Esophagus squamous epithelium (tissue), 5 donors: Measurements from ENCODE around the gene OIT3. TPM values are rescaled to one million over a fixed set of nuclear protein-coding genes. Genes with fewer than 3 reads are reported as not detected.
A peak's percentile ranks its signal among the peaks of the same experiment; 100 is the strongest.

Source experiments
- DNase-seq: peaks from one replicate; lab custom pipeline; 2025; lab: John Stamatoyannopoulos, UW
- H3K27ac ChIP-seq, 4 donors: fragments of 200-600 bp; sonication (generic); one replicate each; pipeline ENCODE4 v1.5.1; 2016 to 2019; ENCODE audit warnings: mild to moderate bottlenecking in 1 of 4
- H3K27me3 ChIP-seq, 4 donors: fragments of 200-600 bp; sonication (generic); 1 replicate in 3 of 4; 2 replicates in 1 of 4; pipeline versions ENCODE4 v1.5.1 to v1.6.0; 2017 to 2021; ENCODE audit warnings: antibody characterized with exemption in 1 of 4
- H3K36me3 ChIP-seq, 3 donors: fragments of 200-600 bp; sonication (generic); one replicate each; pipeline ENCODE4 v1.5.1; 2016 to 2019
- H3K4me1 ChIP-seq, 3 donors: fragments of 200-600 bp; sonication (generic); one replicate each; pipeline ENCODE4 v1.5.1; 2017 to 2019
- H3K4me3 ChIP-seq, 4 donors: fragments of 200-600 bp; sonication (generic); 1 replicate in 3 of 4; 2 replicates in 1 of 4; pipeline ENCODE4 v1.5.1; 2016 to 2019; ENCODE audit warnings: mild to moderate bottlenecking in 2 of 4, moderate library complexity in 1 of 4
- H3K9me3 ChIP-seq, 3 donors: fragments of 200-600 bp; sonication (generic); one replicate each; pipeline ENCODE4 v1.5.1; 2016 to 2019
- POLR2A ChIP-seq, 4 donors: fragments of 450-650 bp; IDR thresholded peaks; one replicate each; pipeline ENCODE4 v1.6.1; 2017; ENCODE audit warnings: antibody characterized with exemption in 4 of 4, mild to moderate bottlenecking in 4 of 4, moderate library complexity in 3 of 4
- WGBS, 2 donors: methylation state at CpG; one replicate each; pipeline ENCODE4 v1.1.5; 2018; 5-methylcytosine and 5-hydroxymethylcytosine counted together
- intact Hi-C: fragments of 100-400 bp; cut with DNase I; formaldehyde crosslinking; loops from one replicate; pipeline ENCODE4 v1.15.0; 2022
- total RNA-seq, 4 donors: library from RNA; depleted of rRNA; stranded (reverse); fragments of >200 nt; gene quantifications; one replicate each; pipeline ENCODE4 v1.1.0, GENCODE V29; 2016
- TF ChIP-seq, protein P1 (sequence below), 6 experiments: fragments of 450-650 bp in 4 of 6; fragments of 200-600 bp in 2 of 6; sonication (generic) in 2 of 6; IDR thresholded peaks; one replicate each; pipeline ENCODE4 v1.5.1; 2016 to 2019; ENCODE audit warnings: antibody characterized with exemption in 6 of 6, mild to moderate bottlenecking in 4 of 6, moderate library complexity in 4 of 6
- donor health status: DM: yes; HTN: yes; CAD: no.

OIT3 gene
- total RNA-seq, 4 donors from 2014 or later = not detected

DNA sequence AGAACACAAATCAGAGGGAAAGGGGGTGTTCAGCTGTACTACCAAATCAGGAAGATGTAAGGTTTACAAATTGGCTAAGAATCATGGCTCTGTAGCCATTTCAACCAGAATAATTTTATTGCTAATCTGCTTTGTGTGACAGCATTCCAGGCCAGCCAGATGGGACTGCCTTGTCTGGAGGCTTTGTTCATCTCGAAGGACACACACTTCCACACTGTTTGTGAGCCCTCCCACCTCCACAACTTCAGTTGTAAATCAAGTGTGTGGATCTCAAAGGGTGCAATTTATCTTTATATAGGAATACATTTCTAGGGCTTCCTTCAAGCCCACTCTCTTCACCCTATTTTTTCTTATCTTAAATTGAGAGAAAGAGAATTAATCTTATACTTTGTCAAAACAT lies 6.9 kb upstream of the OIT3 start:
- no peak for DNase-seq
- peak overlapping the region in 3 of 4 donors; percentile 11 to 59 (median 40) for H3K27ac ChIP-seq
- no peak for TF ChIP-seq POLR2A (IDR thresholded peaks at IDR 0.05)
- TF ChIP-seq, protein P1, sequence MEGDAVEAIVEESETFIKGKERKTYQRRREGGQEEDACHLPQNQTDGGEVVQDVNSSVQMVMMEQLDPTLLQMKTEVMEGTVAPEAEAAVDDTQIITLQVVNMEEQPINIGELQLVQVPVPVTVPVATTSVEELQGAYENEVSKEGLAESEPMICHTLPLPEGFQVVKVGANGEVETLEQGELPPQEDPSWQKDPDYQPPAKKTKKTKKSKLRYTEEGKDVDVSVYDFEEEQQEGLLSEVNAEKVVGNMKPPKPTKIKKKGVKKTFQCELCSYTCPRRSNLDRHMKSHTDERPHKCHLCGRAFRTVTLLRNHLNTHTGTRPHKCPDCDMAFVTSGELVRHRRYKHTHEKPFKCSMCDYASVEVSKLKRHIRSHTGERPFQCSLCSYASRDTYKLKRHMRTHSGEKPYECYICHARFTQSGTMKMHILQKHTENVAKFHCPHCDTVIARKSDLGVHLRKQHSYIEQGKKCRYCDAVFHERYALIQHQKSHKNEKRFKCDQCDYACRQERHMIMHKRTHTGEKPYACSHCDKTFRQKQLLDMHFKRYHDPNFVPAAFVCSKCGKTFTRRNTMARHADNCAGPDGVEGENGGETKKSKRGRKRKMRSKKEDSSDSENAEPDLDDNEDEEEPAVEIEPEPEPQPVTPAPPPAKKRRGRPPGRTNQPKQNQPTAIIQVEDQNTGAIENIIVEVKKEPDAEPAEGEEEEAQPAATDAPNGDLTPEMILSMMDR (IDR thresholded peaks at IDR 0.05) = no peak
- peaks cover 0 to 33% (median 0%) of the 10 kb centered on the region in 3 donors for H3K36me3 ChIP-seq
- no peak overlapping the region for H3K4me3 ChIP-seq
- H3K9me3 ChIP-seq = no peaks in the 10 kb centered on the region
- intact Hi-C loops = no loop called here
- 23 to 33% methylated on average over 1 of the region's 1 CpG for WGBS, 2 donors
- no peaks in the 10 kb centered on the region for H3K27me3 ChIP-seq
- peaks cover 0 to 44% (median 3%) of the 10 kb centered on the region in 3 donors for H3K4me1 ChIP-seq

DNA sequence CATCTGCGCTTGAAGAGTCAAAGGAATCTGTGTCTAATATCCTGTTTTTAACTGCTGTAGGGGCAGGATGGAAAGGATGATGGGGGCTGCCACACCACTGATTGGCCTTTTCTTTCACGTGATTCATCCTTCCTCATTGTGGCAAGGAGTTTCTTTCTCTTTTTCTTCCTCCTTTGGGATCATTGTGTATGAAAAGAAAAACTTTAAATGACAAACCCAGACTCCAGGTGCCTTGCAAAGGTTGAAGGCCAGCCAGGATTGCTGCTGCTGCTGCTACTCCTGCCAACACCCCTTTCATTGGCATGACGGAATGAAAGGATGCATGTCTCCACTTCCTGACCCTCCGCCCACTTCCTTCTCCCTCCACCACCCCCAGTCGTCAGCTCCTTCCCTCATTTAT lies 6.5 kb upstream of the OIT3 start:
- WGBS, 2 donors = 20 to 29% methylated on average over 5 of the region's 5 CpGs
- H3K4me3 ChIP-seq = peak overlapping the region in 2 of 4 donors; percentile 9 to 34
- H3K27me3 ChIP-seq = no peaks in the 10 kb centered on the region
- TF ChIP-seq, protein P1 (IDR thresholded peaks at IDR 0.05) = no peak
- TF ChIP-seq POLR2A (IDR thresholded peaks at IDR 0.05) = no peak
- H3K27ac ChIP-seq = peak overlapping the region; percentile 11 to 59 (median 30)
- intact Hi-C loops = no loop called here
- peaks cover 0 to 44% (median 3%) of the 10 kb centered on the region in 3 donors for H3K4me1 ChIP-seq
- no peak for DNase-seq
- peaks cover 0 to 33% (median 0%) of the 10 kb centered on the region in 3 donors for H3K36me3 ChIP-seq
- H3K9me3 ChIP-seq = no peaks in the 10 kb centered on the region

DNA sequence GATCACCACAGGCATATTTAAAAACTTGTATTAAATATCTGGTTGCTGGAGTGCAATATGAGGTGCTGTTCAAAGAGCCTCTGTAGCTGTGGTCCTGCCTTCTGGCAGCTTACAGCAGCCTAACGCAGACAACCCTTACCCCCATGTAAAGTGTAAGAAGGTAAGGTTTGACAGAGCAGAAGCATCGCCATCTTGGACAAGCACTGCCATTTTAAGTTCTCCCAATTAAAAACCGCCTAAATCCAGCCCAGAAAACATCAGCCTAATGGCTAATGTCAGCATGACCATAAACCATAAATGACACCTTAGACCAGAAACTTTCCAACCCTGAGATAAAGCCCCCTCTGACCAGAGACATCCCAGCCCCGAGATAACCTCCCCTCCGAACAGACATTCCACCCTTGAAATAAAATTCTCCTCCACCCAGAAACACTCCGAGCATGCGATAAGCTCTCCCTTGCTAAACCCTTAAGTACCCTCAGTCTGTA lies 5.3 kb upstream of the OIT3 start:
- Histone ChIP-seq H3K4me1 (peaks cover 0 to 44% (median 3%) of the 10 kb centered on the region in 3 donors), H3K27me3 (no peaks in the 10 kb centered on the region), H3K36me3 (peaks cover 0 to 31% (median 0%) of the 10 kb centered on the region in 3 donors), H3K9me3 (no peaks in the 10 kb centered on the region), H3K4me3 (no peak overlapping the region), H3K27ac (no peak overlapping the region)
- 88 to 94% methylated on average over 6 to 7 of the region's 7 CpGs for WGBS, 2 donors
- intact Hi-C loops = no loop called here
- no peak for DNase-seq
- no peak for TF ChIP-seq POLR2A (IDR thresholded peaks at IDR 0.05)
- TF ChIP-seq, protein P1 (IDR thresholded peaks at IDR 0.05) = no peak

DNA sequence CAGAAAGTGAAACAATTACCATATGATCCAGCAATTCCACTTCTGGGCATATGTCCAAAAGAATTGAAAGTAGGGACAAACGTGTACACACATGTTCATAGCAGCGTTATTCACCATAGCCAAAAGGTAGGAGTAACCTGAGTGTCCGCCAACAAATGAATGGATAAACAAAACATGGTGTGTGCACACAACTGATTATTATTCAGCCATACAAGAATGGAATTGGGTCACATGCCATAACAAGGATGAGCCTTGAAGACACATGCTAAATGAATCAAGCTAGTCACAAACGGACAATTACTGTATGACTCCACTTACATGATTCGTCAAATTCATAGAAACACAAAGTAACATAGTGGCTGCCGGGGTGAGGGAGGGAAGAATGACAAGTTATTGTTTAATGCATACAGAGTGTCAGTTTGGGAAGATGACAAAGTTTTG lies 4.1 kb upstream of the OIT3 start:
- Histone ChIP-seq H3K27ac (peak overlapping the region in 1 of 4 donors; percentile 43), H3K4me3 (no peak overlapping the region), H3K27me3 (no peaks in the 10 kb centered on the region), H3K36me3 (peaks cover 0 to 25% (median 0%) of the 10 kb centered on the region in 3 donors), H3K4me1 (peaks cover 0 to 44% (median 3%) of the 10 kb centered on the region in 3 donors), H3K9me3 (no peaks in the 10 kb centered on the region)
- DNase-seq = no peak
- WGBS, 2 donors = 23 to 39% methylated on average over 6 of the region's 6 CpGs
- TF ChIP-seq POLR2A (IDR thresholded peaks at IDR 0.05) = no peak
- TF ChIP-seq, protein P1 (IDR thresholded peaks at IDR 0.05) = no peak
- intact Hi-C loops = no loop called here

DNA sequence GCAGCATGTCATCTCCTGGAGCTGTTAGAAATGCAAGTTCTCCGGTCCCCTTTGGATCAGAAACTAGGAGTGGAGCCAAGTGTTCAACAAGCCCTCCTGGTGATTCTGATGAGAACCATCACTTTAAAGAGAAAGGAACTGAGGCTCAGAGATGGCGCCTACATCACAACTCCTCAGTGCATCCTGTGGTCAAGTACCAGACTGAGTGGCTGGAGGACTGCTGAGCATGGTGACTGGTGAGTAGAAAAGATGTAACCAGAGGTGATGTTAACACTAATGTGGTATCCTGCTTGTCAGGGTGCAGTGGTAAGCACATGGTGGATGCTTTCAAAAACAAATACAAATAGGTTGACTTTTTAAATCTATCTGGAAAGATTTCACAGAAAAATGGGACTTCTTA lies 3.5 kb upstream of the OIT3 start:
- Histone ChIP-seq H3K36me3 (peaks cover 0 to 20% (median 0%) of the 10 kb centered on the region in 3 donors), H3K27me3 (no peaks in the 10 kb centered on the region), H3K9me3 (no peaks in the 10 kb centered on the region), H3K27ac (no peak overlapping the region), H3K4me1 (peaks cover 0 to 44% (median 3%) of the 10 kb centered on the region in 3 donors), H3K4me3 (no peak overlapping the region)
- intact Hi-C loops = no loop called here
- no peak for DNase-seq
- TF ChIP-seq POLR2A (IDR thresholded peaks at IDR 0.05) = no peak
- TF ChIP-seq, protein P1 (IDR thresholded peaks at IDR 0.05) = no peak
- WGBS, 2 donors = 66 to 81% methylated on average over 2 of the region's 2 CpGs
